Activated CD4-positive, alpha-beta T cell treated with anti-CD3 and anti-CD28 coated beads, Interleukin-2, amount 50 U/mL, for 48 hours (primary cell): ENCODE results near the gene DNAH1.

Experiments
- DNase-seq, 2 experiments: peaks; one replicate each; pipeline ENCODE4 v3.0.0-alpha.2; 2020

The DNAH1 gene

GRCh38 chr3:52343946-52344600, 28.0 kb downstream of the DNAH1 start:
- DNase-seq = no peak

GRCh38 chr3:52345521-52346109, 29.5 kb downstream of the DNAH1 start:
- no peak for DNase-seq

GRCh38 chr3:52346623-52347530, 30.8 kb downstream of the DNAH1 start:
- no peak for DNase-seq

GRCh38 chr3:52347716-52348635, 31.9 kb downstream of the DNAH1 start:
- no peak for DNase-seq

- no peak for DNase-seq
Observed at GRCh38 chr3:52349131-52349530, 33.0 kb downstream of the DNAH1 start.

- DNase-seq = no peak
Observed at GRCh38 chr3:52349611-52350395, 33.7 kb downstream of the DNAH1 start.

GRCh38 chr3:52350416-52350815, 34.3 kb downstream of the DNAH1 start:
- no peak for DNase-seq

- DNase-seq = no peak
Observed at GRCh38 chr3:52350981-52351761, 35.1 kb downstream of the DNAH1 start.

GRCh38 chr3:52351762-52352368, 35.7 kb downstream of the DNAH1 start:
- DNase-seq = no peak

GRCh38 chr3:52352566-52352965, 36.4 kb downstream of the DNAH1 start:
- DNase-seq = no peak

GRCh38 chr3:52353291-52353855, 37.3 kb downstream of the DNAH1 start:
- no peak for DNase-seq

GRCh38 chr3:52354676-52355075, 38.6 kb downstream of the DNAH1 start:
- no peak for DNase-seq

GRCh38 chr3:52355526-52355925, 39.4 kb downstream of the DNAH1 start:
- no peak for DNase-seq

GRCh38 chr3:52356126-52356525, 40.0 kb downstream of the DNAH1 start:
- no peak for DNase-seq

- no peak for DNase-seq
Observed at GRCh38 chr3:52357151-52358080, 41.3 kb downstream of the DNAH1 start.

- no peak for DNase-seq
Observed at GRCh38 chr3:52358362-52358940, 42.3 kb downstream of the DNAH1 start.

GRCh38 chr3:52359116-52359855, 43.2 kb downstream of the DNAH1 start:
- no peak for DNase-seq

GRCh38 chr3:52361011-52361410, 44.9 kb downstream of the DNAH1 start:
- DNase-seq = no peak
